ENCODE data around the gene ATG14. TPM values are rescaled to one million over a fixed set of nuclear protein-coding genes. Genes with fewer than 3 reads are reported as not detected.
A peak's percentile ranks its signal among the peaks of the same experiment; 100 is the strongest.

Gene ATG14, protein sequence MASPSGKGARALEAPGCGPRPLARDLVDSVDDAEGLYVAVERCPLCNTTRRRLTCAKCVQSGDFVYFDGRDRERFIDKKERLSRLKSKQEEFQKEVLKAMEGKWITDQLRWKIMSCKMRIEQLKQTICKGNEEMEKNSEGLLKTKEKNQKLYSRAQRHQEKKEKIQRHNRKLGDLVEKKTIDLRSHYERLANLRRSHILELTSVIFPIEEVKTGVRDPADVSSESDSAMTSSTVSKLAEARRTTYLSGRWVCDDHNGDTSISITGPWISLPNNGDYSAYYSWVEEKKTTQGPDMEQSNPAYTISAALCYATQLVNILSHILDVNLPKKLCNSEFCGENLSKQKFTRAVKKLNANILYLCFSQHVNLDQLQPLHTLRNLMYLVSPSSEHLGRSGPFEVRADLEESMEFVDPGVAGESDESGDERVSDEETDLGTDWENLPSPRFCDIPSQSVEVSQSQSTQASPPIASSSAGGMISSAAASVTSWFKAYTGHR
- 10.8 and 12.2 TPM in 2 replicates for total RNA-seq (2021; fragmentation: NEBNext Ultra II Directional; extraction: Animal tissue kit (Norgen Biotek cat#: 25700))
- polyA plus RNA-seq (2011; rRNA removed): 4.0 and 4.9 TPM in 2 replicates
- 5.4 TPM for polyA plus RNA-seq (2011; cell fraction: cytosol; rRNA removed)
- 8.2 TPM for polyA plus RNA-seq (2011; cell fraction: nucleus; rRNA removed)
- 6.8 to 10.6 TPM (median 8.2 TPM) in 4 replicates for polyA plus RNA-seq (2012, experiment 1 of 2)
- 2.2 TPM for polyA plus RNA-seq (2012, experiment 2 of 2)
- 7.0 TPM for polyA plus RNA-seq (2013, experiment 1 of 2)
- polyA plus RNA-seq (2013, experiment 2 of 2): 7.2 TPM
- 10.0 and 11.8 TPM in 2 replicates for polyA minus RNA-seq (2011; rRNA and poly(A)+ RNA removed)
- polyA minus RNA-seq (2011; cell fraction: cytosol; rRNA and poly(A)+ RNA removed): 7.6 TPM
- polyA minus RNA-seq (2011; cell fraction: nucleus; rRNA and poly(A)+ RNA removed): 8.2 TPM
- long read RNA-seq, experiment 1, partial matches to known transcripts: 0 of 14 reads
- long read RNA-seq, experiment 1, other reads (novel, unspliced or antisense): 14 of 14 reads
- long read RNA-seq, experiment 2, partial matches to known transcripts: 1 of 1 reads
- long read RNA-seq, experiment 2, other reads (novel, unspliced or antisense): 0 of 1 reads

DNA sequence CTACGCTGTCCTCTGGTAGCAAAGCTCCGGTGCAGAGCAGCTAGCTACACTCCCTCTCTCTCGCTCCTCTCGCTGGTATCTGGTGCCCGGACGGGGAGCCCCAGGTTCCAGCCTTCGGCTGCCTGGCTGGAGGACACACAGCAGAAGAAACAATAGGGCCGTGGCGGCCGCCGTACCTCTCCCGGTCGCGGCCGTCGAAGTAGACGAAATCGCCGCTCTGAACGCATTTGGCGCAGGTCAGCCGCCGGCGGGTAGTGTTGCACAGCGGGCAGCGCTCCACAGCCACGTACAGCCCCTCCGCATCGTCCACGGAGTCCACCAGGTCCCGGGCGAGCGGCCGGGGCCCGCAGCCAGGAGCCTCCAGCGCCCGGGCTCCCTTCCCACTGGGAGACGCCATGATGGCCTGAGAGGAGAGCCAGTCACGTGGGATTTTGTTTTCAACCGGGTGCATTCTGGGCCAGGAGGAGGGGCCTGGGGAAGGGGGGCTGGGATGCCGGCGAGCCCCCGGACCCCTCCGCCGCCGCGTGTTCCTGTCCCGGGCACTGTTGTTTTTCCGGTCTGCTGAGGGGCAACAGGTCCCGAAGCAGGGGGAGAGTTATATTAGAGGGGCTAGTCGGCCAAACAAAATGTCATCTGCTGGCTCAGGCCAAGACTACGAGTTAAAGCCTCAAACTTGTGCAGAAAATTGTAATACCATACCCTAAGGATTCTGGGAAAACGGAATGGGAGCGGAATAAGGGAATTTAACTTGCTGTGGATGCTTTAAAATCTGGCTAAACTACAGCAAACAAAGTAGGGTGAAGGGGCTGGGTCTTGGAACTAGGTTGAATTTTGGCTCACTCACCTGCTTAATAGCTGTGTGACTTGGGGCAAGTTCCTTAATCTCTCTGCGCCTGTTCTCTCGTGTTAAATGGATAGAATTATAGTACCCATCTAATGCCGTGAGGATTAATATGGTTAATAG is at the start of gene ATG14:
TSS of gene ATG14 (minus strand) at position 405 of the 964 bp plus-strand sequence. CDS start at position 397, 8 bp downstream.
- ChIA-PET CTCF (ENCODE audit: partially characterized antibody) (interaction anchor here (0.6 to 2.3 kb wide), 2 partner anchors 8 to 233 kb away, joined by 3 to 5 read pairs; no protein-coding TSS in a partner anchor), POLR2A (ENCODE audit: partially characterized antibody) (interaction anchor here (1.3 to 1.9 kb wide), 3 partner anchors 8 to 308 kb away, joined by 4 to 6 read pairs (median 4); no protein-coding TSS in a partner anchor)
- Histone ChIP-seq H3K18ac (ENCODE audit: extremely low read depth, low read length) (no peak within 1 kb of the TSS; the same call in 1 of the 2 replicates), H4K5ac (ENCODE audit: insufficient read length, low read depth, low read length) (peak within 1 kb of the TSS; percentile 73), H3K4me1 (replicated peaks in 1 of 4; ENCODE audit: control insufficient read depth in 3 of 4, insufficient read depth in 4 of 4, low read length in 3 of 4) (no peaks in the 10 kb centered on the region; a peak in 1 of 7 replicates), H2BK12ac (ENCODE audit: low read depth, low read length) (no peak within 1 kb of the TSS), H3K56ac (replicated peaks; ENCODE audit: insufficient read length, low read depth, low read length) (peak within 1 kb of the TSS; percentile 54), H4K20me1 (replicated peaks in 1 of 2; ENCODE audit: control insufficient read depth in 1 of 2, insufficient read depth in 2 of 2, low read length in 2 of 2) (no peaks in the 10 kb centered on the region), H3K9ac (replicated peaks in 1 of 4; ENCODE audit: extremely low read depth in 1 of 4, low read depth in 3 of 4, low read length in 3 of 4) (peak within 1 kb of the TSS; percentile 81 to 86 (median 84)), H2BK5ac (ENCODE audit: low read depth, low read length) (peak within 1 kb of the TSS; percentile 72), H3K23ac (ENCODE audit: insufficient read length) (no peak within 1 kb of the TSS), H4K91ac (replicated peaks; ENCODE audit: insufficient read length, low read length) (peak within 1 kb of the TSS; percentile 72), H3K27me3 (replicated peaks in 1 of 4; ENCODE audit: control insufficient read depth in 3 of 4, extremely low read depth in 1 of 4, insufficient read depth in 3 of 4, low read length in 3 of 4) (no peaks in the 10 kb centered on the region), H3K27ac (ENCODE audit: low read depth, low read length) (peak within 1 kb of the TSS; percentile 57; the same call in 1 of the 2 replicates), H3K36me3 (ENCODE audit: control insufficient read depth in 2 of 4, insufficient read depth in 4 of 4, low read length in 3 of 4) (no peaks in the 10 kb centered on the region), H3K9me3 (ENCODE audit: insufficient read depth in 2 of 2, low read depth in 1 of 2, low read length in 1 of 2) (no peaks in the 10 kb centered on the region), H3K79me2 (ENCODE audit: control insufficient read depth in 1 of 2, insufficient read depth in 2 of 2, low read length in 2 of 2) (peaks cover 4 to 42% of the 10 kb centered on the region in 2 experiments; a peak in 3 of 4 replicates), H2AK5ac (ENCODE audit: low read depth, low read length) (no peak within 1 kb of the TSS), H2BK15ac (ENCODE audit: low read length) (no peak within 1 kb of the TSS), H3K14ac (ENCODE audit: insufficient read length) (no peak within 1 kb of the TSS), H4K8ac (ENCODE audit: extremely low read depth, insufficient read depth, low read length) (peak within 1 kb of the TSS; percentile 100), H3K23me2 (ENCODE audit: low read depth, low read length) (peaks cover 8% of the 10 kb centered on the region; the same call in 1 of the 2 replicates), H2AFZ (ENCODE audit: low read length) (peak within 1 kb of the TSS; percentile 93), H3K4me3 (ENCODE audit: extremely low read depth in 1 of 4, insufficient read depth in 2 of 4, low read depth in 3 of 4, low read length in 4 of 4) (peak within 1 kb of the TSS; percentile 81 to 94 (median 86)), H3K79me1 (ENCODE audit: low read depth, low read length) (no peaks in the 10 kb centered on the region), H3K4me2 (ENCODE audit: insufficient read depth in 1 of 2, low read depth in 2 of 2, low read length in 2 of 2) (peak within 1 kb of the TSS; percentile 66 to 86), H2BK120ac (replicated peaks; ENCODE audit: low read depth, low read length) (no peak within 1 kb of the TSS), H2BK20ac (ENCODE audit: low read length) (no peak within 1 kb of the TSS), H3K4ac (replicated peaks; ENCODE audit: insufficient read length, low read depth, low read length) (peak within 1 kb of the TSS; percentile 82)
- no peak for FAIRE-seq
- 7% methylated on average over 48 of the region's 57 CpGs; no CpG with 5 or more reads in 1 of the 2 experiments for WGBS, 2 experiments (ENCODE audit: extremely low coverage in 1 of 2, insufficient coverage in 1 of 2, insufficient read length in 1 of 2, insufficient replicate concordance in 2 of 2, low coverage in 1 of 2, low lambda C conversion rate in 2 of 2, missing lambda C conversion rate in 1 of 2)
- peak in 1 of 2 experiments; percentile 88 for DNase-seq (ENCODE audit: low read depth in 1 of 2, low spot score in 2 of 2)
- TF ChIP-seq SIRT6 (IDR thresholded peaks at IDR 0.05; ENCODE audit: low read length): no peak
- no peak for TF ChIP-seq JUN (IDR thresholded peaks at IDR 0.05; ENCODE audit: low read depth, low read length)
- TF ChIP-seq SP4 (IDR thresholded peaks at IDR 0.05; ENCODE audit: low read length): peak; percentile 87
- no peak for TF ChIP-seq CEBPB (IDR thresholded peaks at IDR 0.05; ENCODE audit: low read depth, low read length)
- TF ChIP-seq HDAC6 (IDR thresholded peaks at IDR 0.05; ENCODE audit: low read depth, low read length): no peak
- TF ChIP-seq TBP (IDR thresholded peaks at IDR 0.05; ENCODE audit: low read depth, low read length): peak; percentile 83

Data from H1 (cell line).